ENCODE results near the gene ORMDL3.

DNA sequence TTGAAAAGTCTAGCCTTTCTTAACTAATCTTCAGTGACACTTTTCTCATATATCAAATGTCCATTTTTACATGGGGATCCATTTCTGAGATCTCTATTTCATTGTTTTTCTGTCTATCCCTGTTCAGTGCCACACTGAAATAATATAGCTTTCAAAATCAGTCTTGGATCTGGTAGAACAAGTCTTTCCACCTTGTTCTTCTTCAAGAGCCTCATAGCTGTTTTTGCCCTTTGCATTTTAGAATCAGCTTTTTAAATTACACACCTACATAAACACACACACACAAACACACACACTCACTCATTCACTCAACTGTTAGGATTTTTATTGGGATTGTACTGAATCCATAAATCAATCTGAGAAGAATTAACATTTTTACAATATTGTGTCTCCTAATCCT lies 28.2 kb downstream of the ORMDL3 start:
- TF ChIP-seq, protein P1, sequence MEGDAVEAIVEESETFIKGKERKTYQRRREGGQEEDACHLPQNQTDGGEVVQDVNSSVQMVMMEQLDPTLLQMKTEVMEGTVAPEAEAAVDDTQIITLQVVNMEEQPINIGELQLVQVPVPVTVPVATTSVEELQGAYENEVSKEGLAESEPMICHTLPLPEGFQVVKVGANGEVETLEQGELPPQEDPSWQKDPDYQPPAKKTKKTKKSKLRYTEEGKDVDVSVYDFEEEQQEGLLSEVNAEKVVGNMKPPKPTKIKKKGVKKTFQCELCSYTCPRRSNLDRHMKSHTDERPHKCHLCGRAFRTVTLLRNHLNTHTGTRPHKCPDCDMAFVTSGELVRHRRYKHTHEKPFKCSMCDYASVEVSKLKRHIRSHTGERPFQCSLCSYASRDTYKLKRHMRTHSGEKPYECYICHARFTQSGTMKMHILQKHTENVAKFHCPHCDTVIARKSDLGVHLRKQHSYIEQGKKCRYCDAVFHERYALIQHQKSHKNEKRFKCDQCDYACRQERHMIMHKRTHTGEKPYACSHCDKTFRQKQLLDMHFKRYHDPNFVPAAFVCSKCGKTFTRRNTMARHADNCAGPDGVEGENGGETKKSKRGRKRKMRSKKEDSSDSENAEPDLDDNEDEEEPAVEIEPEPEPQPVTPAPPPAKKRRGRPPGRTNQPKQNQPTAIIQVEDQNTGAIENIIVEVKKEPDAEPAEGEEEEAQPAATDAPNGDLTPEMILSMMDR (tag by site-specific recombination; IDR thresholded peaks at IDR 0.05) = no peak
- TF ChIP-seq, protein P2, sequence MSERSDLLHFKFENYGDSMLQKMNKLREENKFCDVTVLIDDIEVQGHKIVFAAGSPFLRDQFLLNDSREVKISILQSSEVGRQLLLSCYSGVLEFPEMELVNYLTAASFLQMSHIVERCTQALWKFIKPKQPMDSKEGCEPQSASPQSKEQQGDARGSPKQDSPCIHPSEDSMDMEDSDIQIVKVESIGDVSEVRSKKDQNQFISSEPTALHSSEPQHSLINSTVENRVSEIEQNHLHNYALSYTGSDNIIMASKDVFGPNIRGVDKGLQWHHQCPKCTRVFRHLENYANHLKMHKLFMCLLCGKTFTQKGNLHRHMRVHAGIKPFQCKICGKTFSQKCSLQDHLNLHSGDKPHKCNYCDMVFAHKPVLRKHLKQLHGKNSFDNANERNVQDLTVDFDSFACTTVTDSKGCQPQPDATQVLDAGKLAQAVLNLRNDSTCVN (tag by site-specific recombination; optimal IDR thresholded peaks at IDR 0.05) = no peak
- TF ChIP-seq ZNF202 (tag by site-specific recombination; IDR thresholded peaks at IDR 0.05; ENCODE audit: borderline replicate concordance) = no peak
- TF ChIP-seq, protein P3, sequence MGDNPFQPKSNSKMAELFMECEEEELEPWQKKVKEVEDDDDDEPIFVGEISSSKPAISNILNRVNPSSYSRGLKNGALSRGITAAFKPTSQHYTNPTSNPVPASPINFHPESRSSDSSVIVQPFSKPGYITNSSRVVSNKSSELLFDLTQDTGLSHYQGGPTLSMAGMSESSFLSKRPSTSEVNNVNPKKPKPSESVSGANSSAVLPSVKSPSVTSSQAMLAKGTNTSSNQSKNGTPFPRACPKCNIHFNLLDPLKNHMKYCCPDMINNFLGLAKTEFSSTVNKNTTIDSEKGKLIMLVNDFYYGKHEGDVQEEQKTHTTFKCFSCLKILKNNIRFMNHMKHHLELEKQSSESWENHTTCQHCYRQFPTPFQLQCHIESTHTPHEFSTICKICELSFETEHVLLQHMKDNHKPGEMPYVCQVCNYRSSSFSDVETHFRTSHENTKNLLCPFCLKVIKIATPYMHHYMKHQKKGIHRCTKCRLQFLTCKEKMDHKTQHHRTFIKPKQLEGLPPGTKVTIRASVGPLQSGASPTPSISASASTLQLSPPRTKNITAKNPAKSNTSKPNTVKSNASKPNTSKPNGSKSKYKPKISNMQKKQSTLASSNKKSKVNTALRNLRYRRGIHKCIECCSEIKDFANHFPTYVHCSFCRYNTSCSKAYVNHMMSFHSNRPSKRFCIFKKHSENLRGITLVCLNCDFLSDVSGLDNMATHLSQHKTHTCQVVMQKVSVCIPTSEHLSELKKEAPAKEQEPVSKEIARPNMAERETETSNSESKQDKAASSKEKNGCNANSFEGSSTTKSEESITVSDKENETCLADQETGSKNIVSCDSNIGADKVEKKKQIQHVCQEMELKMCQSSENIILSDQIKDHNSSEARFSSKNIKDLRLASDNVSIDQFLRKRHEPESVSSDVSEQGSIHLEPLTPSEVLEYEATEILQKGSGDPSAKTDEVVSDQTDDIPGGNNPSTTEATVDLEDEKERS (tag by site-specific recombination; IDR thresholded peaks at IDR 0.05) = no peak
- no peak for TF ChIP-seq ZSCAN16 (tag by site-specific recombination; IDR thresholded peaks at IDR 0.05)
- TF ChIP-seq TCF7L2 (IDR thresholded peaks at IDR 0.05; ENCODE audit: borderline replicate concordance, low read depth, low read length) = no peak
- TF ChIP-seq GLIS2 (tag by site-specific recombination; IDR thresholded peaks at IDR 0.05) = no peak
- no peak for TF ChIP-seq ZNF133 (tag by site-specific recombination; IDR thresholded peaks at IDR 0.05)
- no peak for TF ChIP-seq HOXA7 (CRISPR knock-in tag; IDR thresholded peaks at IDR 0.05; ENCODE audit: borderline replicate concordance)
